Smooth muscle cell (in vitro differentiated cells): ENCODE results near the gene CRLF1. TPM values are rescaled to one million over a fixed set of nuclear protein-coding genes. Genes with fewer than 3 reads are reported as not detected.

ENCODE experiments used
- DNase-seq: peaks from one replicate; lab custom pipeline; 2025; ENCODE audit not compliant: unreplicated experiment; lab: John Stamatoyannopoulos, UW
- H2AFZ ChIP-seq: fragments of 200-600 bp; sonication (generic); 2 replicates; pipeline ENCODE4 v1.6.0; 2016; ENCODE audit warnings: antibody characterized with exemption, low read depth, mild to moderate bottlenecking
- H3F3A ChIP-seq: fragments of 200-600 bp; sonication (generic); 2 replicates; pipeline ENCODE4 v1.6.0; 2017; ENCODE audit warnings: antibody characterized with exemption, low read depth
- H3K27ac ChIP-seq: fragments of 200-600 bp; sonication (generic); 2 replicates; pipeline ENCODE4 v1.5.1; 2016; ENCODE audit warnings: low read depth, mild to moderate bottlenecking
- H3K27me3 ChIP-seq: fragments of 200-600 bp; sonication (generic); 2 replicates; pipeline ENCODE4 v1.6.1; 2016; ENCODE audit warnings: low read depth, mild to moderate bottlenecking
- H3K36me3 ChIP-seq: fragments of 200-600 bp; sonication (generic); 2 replicates; pipeline ENCODE4 v1.5.1; 2016; ENCODE audit warnings: low read depth
- H3K4me1 ChIP-seq: fragments of 200-600 bp; sonication (generic); 2 replicates; pipeline ENCODE4 v1.5.1; 2016; ENCODE audit warnings: low read depth
- H3K4me2 ChIP-seq: fragments of 200-600 bp; sonication (generic); 2 replicates; pipeline ENCODE4 v1.6.0; 2016; ENCODE audit warnings: mild to moderate bottlenecking
- H3K4me3 ChIP-seq: fragments of 200-600 bp; sonication (generic); 2 replicates; pipeline ENCODE4 v1.5.1; 2016; ENCODE audit warnings: mild to moderate bottlenecking
- H3K79me2 ChIP-seq: fragments of 200-600 bp; sonication (generic); 2 replicates; pipeline ENCODE4 v1.6.0; 2016; ENCODE audit warnings: low read depth, mild to moderate bottlenecking
- H3K9ac ChIP-seq: fragments of 200-600 bp; sonication (generic); 2 replicates; pipeline ENCODE4 v1.6.0; 2016; ENCODE audit warnings: low read depth
- H3K9me3 ChIP-seq: fragments of 200-600 bp; sonication (generic); replicated peaks from 2 replicates; pipeline ENCODE4 v1.5.1; 2016; ENCODE audit warnings: low read depth
- H4K20me1 ChIP-seq: fragments of 200-600 bp; sonication (generic); 2 replicates; pipeline ENCODE4 v1.6.0; 2016; ENCODE audit warnings: low read depth
- WGBS: methylation state at CpG from one replicate; pipeline ENCODE4 v1.1.7; 2016; ENCODE audit warnings: low lambda C conversion rate; 5-methylcytosine and 5-hydroxymethylcytosine counted together
- polyA plus RNA-seq: library from polyadenylated mRNA; unstranded; fragments of >200 nt; fragmentation: Nextera tagmentation; extraction: Ambion mirVana; gene quantifications from 2 replicates; pipeline ENCODE4 v1.2.1, GENCODE V29; 2016
- total RNA-seq: library from RNA; depleted of rRNA; stranded (reverse); fragments of >200 nt; gene quantifications from 2 replicates; pipeline ENCODE4 v1.2.3, GENCODE V29; 2014
- TF ChIP-seq, protein P1 (sequence below): fragments of 200-600 bp; sonication (generic); IDR thresholded peaks from 2 replicates; pipeline ENCODE4 v1.5.1; 2017; ENCODE audit warnings: borderline replicate concordance, mild to moderate bottlenecking, antibody characterized with exemption; ENCODE audit not compliant: insufficient read depth, poor library complexity, severe bottlenecking

CRLF1 gene
- total and polyA plus RNA-seq, 2 experiments from 2014 or later: 196 to 1,048 TPM

DNA sequence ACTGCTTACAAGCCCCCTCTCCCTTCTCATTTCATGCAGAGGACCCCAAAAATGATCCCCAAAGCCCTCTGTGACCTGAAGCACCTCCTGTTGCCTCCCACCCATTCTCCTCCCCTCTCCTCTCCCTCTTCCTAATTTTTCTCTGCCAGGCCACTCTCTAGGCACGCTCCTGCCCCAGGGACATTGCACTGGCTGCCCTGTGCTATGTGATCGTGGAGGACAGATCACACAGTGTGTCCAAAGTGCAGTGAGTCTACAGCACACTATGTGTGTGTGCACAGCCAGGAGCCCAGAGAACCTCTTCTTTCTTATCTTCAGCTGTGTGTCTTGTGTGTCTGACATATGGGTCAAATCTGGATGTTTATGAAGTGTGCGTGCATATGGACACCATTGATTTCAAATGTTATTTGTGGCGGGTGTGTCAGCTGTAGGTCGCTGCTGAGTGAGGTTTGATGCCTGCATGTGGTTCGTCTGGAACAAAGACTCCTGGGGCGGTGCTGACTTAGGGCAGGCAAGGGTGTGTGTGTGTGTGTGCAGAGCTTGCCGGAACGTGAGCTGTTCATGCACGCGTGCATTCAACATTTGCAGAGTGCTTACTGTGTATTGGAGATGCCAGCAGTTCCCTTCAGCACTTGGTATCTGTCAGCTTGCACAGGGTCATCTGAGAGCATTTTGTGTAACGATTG, 28.2 kb upstream of the CRLF1 start:
- 86% methylated on average over 12 of the region's 12 CpGs for WGBS
- H2AFZ ChIP-seq: no peak overlapping the region
- no peaks in the 10 kb centered on the region for H3K27me3 ChIP-seq
- H3K4me3 ChIP-seq: no peak overlapping the region
- DNase-seq: no peak
- H3K9ac ChIP-seq: no peak overlapping the region
- H3K4me2 ChIP-seq: no peak overlapping the region
- TF ChIP-seq, protein P1, sequence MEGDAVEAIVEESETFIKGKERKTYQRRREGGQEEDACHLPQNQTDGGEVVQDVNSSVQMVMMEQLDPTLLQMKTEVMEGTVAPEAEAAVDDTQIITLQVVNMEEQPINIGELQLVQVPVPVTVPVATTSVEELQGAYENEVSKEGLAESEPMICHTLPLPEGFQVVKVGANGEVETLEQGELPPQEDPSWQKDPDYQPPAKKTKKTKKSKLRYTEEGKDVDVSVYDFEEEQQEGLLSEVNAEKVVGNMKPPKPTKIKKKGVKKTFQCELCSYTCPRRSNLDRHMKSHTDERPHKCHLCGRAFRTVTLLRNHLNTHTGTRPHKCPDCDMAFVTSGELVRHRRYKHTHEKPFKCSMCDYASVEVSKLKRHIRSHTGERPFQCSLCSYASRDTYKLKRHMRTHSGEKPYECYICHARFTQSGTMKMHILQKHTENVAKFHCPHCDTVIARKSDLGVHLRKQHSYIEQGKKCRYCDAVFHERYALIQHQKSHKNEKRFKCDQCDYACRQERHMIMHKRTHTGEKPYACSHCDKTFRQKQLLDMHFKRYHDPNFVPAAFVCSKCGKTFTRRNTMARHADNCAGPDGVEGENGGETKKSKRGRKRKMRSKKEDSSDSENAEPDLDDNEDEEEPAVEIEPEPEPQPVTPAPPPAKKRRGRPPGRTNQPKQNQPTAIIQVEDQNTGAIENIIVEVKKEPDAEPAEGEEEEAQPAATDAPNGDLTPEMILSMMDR: no peak
- H3K4me1 ChIP-seq: peaks cover 7% of the 10 kb centered on the region
- no peak overlapping the region for H3K27ac ChIP-seq
- peaks cover 6% of the 10 kb centered on the region for H3K79me2 ChIP-seq
- no peaks in the 10 kb centered on the region for H3K9me3 ChIP-seq
- H3F3A ChIP-seq: no peaks in the 10 kb centered on the region
- no peaks in the 10 kb centered on the region for H4K20me1 ChIP-seq
- no peaks in the 10 kb centered on the region for H3K36me3 ChIP-seq

DNA sequence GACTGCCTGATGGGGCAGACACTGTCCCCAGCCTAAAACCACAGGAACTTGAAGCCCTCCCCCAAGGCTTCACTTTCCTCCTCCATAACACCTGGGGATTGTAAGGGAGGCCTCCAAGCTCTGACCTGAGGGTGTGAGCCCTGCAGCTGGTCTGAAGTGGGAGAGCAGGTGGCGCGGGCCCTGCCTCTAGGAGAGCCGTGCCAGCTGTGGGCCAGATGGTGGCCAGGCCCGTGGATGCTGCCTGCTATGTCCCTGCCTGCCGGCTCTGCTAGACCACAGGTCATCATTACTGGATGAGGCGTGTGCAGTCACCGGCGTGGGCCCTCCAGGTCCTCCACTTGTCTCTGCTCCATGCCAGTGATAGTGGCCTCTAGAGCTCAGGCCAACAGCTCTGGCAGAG, 26.7 kb upstream of the CRLF1 start:
- H3K79me2 ChIP-seq: no peaks in the 10 kb centered on the region
- no peak for DNase-seq
- no peaks in the 10 kb centered on the region for H3K9me3 ChIP-seq
- H3K9ac ChIP-seq: no peak overlapping the region
- no peak overlapping the region for H2AFZ ChIP-seq
- H3F3A ChIP-seq: no peaks in the 10 kb centered on the region
- H3K4me1 ChIP-seq: peaks cover 7% of the 10 kb centered on the region
- no peaks in the 10 kb centered on the region for H4K20me1 ChIP-seq
- no peaks in the 10 kb centered on the region for H3K27me3 ChIP-seq
- no peak overlapping the region for H3K4me3 ChIP-seq
- H3K4me2 ChIP-seq: no peak overlapping the region
- TF ChIP-seq, protein P1: no peak
- 85% methylated on average over 8 of the region's 8 CpGs for WGBS
- H3K27ac ChIP-seq: no peak overlapping the region
- H3K36me3 ChIP-seq: no peaks in the 10 kb centered on the region

DNA sequence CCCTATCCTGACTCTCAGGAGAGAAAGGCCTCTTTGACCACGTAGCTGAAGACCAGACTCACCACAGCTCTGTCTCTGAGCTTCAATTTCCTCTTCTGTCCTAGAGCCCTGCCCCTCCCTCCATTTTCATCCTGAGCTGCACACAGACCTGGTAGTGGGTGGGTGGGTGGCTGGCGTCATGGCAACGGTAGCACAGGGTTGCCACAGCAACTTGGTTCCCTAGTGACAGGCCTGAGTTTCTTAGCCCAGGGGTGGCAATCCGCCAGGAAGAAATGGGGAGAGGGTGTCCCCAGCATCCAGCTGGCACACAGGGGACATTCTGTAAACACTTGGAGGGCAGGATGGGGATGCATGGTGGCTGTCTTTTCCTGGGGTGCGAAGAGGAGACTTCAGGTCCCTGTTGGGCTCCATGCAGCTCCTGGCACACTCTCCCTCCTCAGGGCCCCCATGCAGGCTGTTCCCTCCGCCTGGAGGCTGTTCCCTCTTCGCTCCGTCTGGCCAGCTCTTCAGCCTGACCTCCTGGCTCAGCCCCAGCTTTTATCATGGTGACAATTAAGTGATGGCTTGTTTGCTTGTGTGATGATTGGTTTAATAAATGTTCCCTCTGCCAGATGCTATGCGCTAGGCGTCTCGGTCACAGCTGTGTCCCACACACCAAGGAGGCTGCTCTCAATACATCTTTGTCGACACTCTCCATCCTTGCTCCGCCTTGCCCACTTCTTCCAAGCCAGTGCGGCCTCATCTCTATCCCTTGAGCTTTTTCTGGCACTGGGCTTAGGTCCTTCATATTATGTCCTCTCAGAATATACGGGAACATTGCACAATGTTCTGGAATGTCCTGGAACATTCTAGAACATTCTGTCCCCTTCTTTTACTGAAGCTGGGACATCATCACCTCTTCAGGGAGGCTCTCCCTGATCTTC, 22.8 kb upstream of the CRLF1 start:
- no peak overlapping the region for H3K27ac ChIP-seq
- TF ChIP-seq, protein P1: no peak

More for the DNA sequence above, 22.8 kb upstream of the CRLF1 start:
- H2AFZ ChIP-seq: no peak overlapping the region
- H3K79me2 ChIP-seq: no peaks in the 10 kb centered on the region
- H3K4me3 ChIP-seq: no peak overlapping the region
- 86% methylated on average over 15 of the region's 15 CpGs for WGBS
- no peaks in the 10 kb centered on the region for H3K36me3 ChIP-seq
- no peak overlapping the region for H3K9ac ChIP-seq
- no peaks in the 10 kb centered on the region for H4K20me1 ChIP-seq
- no peaks in the 10 kb centered on the region for H3F3A ChIP-seq
- H3K27me3 ChIP-seq: no peaks in the 10 kb centered on the region
- no peaks in the 10 kb centered on the region for H3K4me1 ChIP-seq
- DNase-seq: no peak
- no peaks in the 10 kb centered on the region for H3K9me3 ChIP-seq
- no peak overlapping the region for H3K4me2 ChIP-seq
